HG02870 (cell line): ENCODE measurements around the gene VAV3.

Source experiments
- ATAC-seq: cut with Tn5 transposase; IDR thresholded peaks from one replicate; pipeline ENCODE4 v1.9.1; 2021; ENCODE audit warnings: mild to moderate bottlenecking, moderate library complexity; ENCODE audit not compliant: unreplicated experiment

The VAV3 gene

GRCh38 chr1:107803579-107803978, 161.4 kb downstream of the VAV3 start:
- no peak for ATAC-seq

DNA sequence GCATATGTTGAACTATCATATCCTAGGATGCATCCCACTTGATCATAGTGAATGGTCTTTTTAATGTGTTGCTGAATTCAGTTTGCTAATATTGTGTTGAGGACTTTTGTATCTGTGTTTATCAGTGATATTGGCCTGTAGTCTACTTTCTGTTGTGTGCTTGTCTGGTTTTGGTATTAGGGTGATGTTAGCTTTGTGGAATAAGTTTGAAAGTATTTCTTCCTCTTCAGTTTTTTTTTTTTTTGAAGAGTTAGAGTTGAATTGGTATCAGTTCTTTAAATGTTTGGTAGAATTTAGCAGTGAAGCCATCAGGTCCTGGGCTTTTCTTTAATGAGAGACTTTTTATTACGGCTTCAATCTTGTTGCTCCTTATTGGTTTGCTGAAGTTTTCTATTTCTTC, 162.3 kb downstream of the VAV3 start:
- peak; percentile 70 for ATAC-seq

DNA sequence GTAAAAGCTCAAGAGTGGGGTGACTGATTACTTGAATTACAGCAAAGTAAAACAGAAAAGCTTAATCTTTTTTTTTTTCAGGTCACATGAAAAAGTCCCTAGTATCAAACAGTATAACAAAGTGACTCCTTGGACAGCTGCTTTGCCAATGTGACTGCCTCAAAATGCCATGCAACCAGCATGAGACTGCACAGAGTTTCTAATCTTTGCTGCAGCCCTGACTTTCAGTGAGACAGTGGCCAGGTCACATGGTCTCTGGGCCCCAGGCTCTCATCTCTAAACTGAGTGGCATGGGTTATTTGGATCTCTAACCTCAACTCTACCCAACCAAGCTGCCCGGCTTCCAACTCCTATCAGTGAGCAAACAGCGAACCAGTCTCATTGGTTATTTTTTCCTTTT, 169.0 kb downstream of the VAV3 start:
- no peak for ATAC-seq

DNA sequence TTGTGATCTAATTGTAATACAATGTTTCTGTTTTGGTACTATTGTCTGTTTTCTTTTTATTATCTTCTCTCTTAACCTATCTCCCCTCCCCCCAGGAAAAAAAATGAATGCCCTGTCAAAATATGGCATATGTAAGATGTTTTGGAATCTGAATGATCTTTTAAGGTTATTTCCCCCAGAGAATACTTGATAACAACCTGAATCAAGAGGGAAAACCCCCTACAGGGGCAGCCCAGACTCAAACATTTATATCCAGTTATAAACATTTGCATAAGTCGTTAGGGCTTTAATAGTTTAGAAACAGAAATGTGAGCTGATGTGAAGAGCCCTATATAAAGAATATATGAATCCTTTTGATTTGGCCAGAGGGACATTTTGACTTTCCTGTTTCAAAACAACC, 169.5 kb downstream of the VAV3 start:
- no peak for ATAC-seq

DNA sequence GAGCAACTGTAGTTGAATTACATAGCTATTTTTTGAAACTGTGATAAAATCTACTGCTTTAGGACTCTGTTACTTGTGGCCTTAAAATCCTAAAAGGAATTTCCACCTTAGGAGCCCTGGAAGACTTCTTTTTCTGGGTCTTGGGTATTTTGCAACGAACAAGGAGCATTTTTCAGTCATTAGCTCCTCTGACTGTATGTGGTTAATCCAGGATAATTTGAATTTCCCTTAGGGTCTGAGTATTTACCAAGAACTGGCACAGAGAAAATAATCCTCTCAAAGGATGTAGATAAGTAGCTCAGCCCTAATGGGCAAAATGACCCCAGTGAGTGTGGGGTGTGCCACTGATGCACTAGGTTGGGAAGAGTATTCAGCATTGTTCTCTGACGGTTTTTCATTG, 170.4 kb downstream of the VAV3 start:
- ATAC-seq, result no peak

DNA sequence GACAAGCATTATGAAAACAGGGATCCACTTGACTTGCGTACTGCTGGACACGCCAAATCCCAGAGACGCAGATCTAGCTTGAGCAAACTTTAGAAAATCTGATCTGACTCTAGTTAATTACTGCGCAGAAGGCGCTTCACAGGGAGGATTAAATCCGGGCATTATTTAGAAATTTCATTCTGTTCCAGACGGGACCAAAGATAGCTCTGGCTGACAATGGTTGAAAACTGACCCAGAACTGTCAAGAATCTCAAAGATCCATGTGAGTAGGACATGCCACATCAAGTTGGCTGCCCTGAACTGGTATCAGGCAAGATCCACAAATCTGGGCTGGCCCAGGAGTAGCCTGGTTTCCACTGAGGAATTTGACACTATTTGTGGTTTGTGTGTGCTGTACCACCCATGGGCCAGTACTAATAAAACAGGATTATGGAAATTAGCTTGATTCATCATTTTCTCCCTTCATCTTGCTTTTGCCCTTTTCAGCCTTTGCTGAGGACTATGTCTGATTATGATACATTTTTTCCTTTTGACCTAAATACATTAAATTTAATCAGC, 171.0 kb downstream of the VAV3 start:
- no peak for ATAC-seq

- ATAC-seq, result no peak
Observed at GRCh38 chr1:107791348-107791747, 173.6 kb downstream of the VAV3 start.

- no peak for ATAC-seq
Observed at GRCh38 chr1:107789817-107790524, 175.0 kb downstream of the VAV3 start.

GRCh38 chr1:107788206-107789202, 176.5 kb downstream of the VAV3 start:
- ATAC-seq, result no peak

DNA sequence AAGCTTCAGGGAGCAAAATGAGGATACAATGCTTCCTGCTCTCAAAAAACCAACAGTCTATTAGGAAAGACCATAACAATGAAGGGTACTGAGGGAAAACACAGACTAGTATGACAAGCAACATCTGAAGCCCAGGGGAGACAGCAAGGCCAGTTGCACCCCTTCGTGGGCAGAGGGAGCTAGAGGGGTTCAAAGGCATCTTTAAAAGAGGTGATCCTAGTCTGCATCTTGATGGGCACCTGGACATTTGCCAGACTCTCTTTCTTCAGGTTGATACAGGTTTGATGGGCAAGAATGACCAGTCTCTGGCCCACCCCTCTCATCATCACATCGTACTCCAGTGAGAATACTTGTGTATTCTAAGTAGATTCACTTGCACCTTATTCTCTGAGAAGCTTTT, 177.7 kb downstream of the VAV3 start:
- ATAC-seq, result no peak

DNA sequence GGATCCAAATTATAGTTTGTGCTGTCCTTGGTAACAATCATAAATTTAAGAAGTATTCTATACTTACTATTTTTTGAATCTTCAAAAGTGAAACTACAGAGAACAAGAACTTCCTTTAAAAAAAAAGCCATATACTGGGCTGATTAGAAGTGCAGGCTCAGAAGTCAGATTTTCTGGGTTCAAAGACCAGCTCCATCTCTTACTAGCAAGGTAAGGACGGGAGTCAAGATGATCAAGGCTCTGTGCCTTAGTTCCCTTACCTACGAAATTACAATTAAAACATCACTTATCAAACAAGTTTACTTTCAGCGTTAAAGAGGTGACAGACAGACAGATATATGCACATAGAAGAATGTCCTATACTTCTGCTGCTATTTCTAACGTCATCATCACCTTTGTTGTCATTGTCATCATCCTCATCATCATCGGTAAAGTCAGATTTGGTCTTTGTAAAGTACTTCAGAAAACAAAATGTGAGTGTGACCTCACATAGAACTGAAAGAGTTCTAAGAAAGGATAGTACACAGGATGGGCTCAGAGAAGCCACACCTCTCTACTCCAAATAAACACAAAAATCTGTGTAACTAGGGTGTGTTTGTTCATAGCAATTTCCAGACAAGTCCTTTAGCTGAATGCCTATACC, 178.7 kb downstream of the VAV3 start:
- no peak for ATAC-seq

DNA sequence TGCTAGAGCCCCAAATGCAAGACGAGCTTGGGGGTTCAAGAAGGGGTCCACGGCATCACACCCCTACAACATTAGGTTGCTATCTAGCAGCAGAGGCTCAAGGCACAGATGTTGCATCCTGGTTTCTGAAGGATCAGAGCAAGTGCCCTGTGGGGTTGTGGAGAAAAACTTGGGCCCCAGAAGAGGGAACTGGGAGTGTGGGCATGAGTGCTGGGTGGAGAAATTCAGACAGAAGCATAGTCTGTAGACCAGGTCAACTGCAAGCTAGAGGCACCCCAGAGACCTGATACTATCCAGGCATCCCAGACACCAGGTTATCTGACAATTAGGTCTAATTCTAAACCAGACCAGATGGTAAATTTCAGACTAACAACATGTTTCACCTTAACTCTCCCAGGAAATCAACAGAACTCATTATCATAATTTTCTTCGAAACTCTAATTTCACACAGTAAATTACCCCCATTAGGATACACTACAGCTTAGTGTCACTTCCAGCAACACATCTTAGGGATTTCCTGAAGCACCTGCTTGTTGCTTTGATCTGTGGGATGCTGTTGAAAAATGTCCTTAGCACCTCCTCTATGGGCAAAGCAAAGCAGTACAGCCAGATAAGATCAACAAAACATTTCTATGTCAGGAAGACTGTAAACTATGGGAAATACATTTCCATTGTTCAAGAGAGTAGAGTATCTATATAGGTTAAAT, 179.3 kb downstream of the VAV3 start:
- ATAC-seq, result no peak

DNA sequence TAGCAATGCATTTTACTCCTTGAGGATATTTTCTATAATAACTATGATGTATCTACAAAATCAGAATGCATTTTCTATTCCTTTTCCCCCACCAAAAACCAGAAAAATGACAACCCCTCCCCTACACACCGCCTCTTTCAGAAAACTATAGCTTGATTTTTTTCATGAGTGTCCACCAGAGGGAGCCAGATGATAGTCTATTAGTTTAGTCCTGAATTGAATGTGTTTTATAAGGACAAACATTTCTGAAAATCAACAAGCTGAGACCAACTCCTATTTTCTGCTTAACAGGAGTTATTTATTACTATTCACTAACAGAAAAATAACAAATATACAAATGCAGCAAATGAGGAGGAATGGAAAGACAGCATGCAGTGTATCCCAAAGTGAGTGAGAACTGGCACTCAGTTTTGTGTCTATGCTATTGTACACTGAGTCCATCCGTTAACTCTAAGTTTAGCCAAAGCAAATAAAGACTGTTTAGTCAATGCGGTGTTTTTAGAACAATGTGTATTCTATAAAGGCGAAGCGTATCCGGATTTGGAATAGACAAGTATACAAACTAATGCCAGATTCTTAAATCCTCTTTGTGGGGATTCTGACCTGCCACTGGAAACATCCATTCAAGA, 182.6 kb downstream of the VAV3 start:
- no peak for ATAC-seq

GRCh38 chr1:107781245-107781644, 183.7 kb downstream of the VAV3 start:
- no peak for ATAC-seq

GRCh38 chr1:107777664-107778047, 187.3 kb downstream of the VAV3 start:
- peak; percentile 25 for ATAC-seq

- ATAC-seq, result peak; percentile 95
Observed at GRCh38 chr1:107776900-107777663, 187.9 kb downstream of the VAV3 start.

DNA sequence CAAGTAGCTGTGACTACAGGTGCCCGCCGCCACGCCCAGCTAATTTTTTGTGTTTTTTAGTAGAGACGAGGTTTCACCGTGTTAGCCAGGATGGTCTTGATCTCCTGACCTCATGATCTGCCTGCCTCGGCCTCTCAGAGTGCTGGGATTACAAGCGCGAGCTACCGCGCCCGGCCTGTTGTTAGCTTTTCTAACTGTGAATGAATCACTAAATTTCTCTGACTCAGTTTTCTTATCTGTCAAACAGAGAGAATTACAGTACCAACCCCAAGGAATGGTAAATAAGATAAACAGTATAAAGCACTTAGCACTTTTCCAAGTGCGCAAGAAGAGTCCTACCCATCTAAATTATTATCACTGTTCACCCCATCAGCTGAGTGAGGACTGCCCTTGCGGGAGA, 193.6 kb downstream of the VAV3 start:
- ATAC-seq, result no peak

DNA sequence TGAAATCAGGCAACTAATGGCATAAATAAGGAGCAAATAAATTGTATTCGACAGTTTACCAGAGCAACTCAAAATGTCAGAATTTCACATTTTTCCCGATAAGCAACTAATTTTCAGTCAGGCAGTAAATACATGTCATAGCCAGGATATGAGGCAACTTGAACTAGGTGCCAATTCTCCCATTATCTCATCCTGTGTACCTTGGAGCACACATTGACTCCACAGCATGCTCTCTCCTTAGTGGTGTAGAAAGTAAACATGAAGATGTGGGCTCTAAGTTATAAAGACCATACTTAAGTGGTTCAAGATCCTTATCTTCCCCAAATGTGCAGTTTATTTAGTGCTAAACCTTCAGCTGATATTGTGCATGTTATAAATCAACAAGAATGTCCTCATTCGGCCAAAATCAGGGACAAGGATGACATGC, 197.8 kb downstream of the VAV3 start:
- ATAC-seq, result no peak

- no peak for ATAC-seq
Observed at GRCh38 chr1:107766533-107766932, 198.4 kb downstream of the VAV3 start.
